PFSK-1 (cell line): ENCODE results near the gene FGFR2.

Source experiments
- FOXP2 ChIP-seq: optimal IDR thresholded peaks from 2 replicates; pipeline ENCODE3; 2011; ENCODE audit warnings: borderline replicate concordance, control low read depth, inconsistent platforms; ENCODE audit not compliant: insufficient read depth; ENCODE audit errors: extremely low read length, extremely low read depth
- POLR2AphosphoS5 ChIP-seq: IDR thresholded peaks from 2 replicates; pipeline ENCODE4 v1.6.1; 2012; ENCODE audit warnings: low read depth, mild to moderate bottlenecking, control low read depth, low read length, moderate library complexity
- SIN3A ChIP-seq: IDR thresholded peaks from 2 replicates; pipeline ENCODE4 v1.6.1; 2012; ENCODE audit warnings: mild to moderate bottlenecking, low read length, moderate library complexity, borderline replicate concordance; ENCODE audit not compliant: insufficient read depth
- TAF1 ChIP-seq: IDR thresholded peaks from 2 replicates; pipeline ENCODE4 v1.6.1; 2012; ENCODE audit warnings: low read length, control low read depth, borderline replicate concordance; ENCODE audit not compliant: insufficient read depth
- TF ChIP-seq, protein P1 (sequence below), 2 experiments: IDR thresholded peaks; 2 replicates each; pipeline versions ENCODE4 v1.6.1 to v1.8.0; 2011 to 2012; ENCODE audit warnings: low read depth in 2 of 2, low read length in 2 of 2, control low read depth in 1 of 2, inconsistent platforms in 1 of 2, mild to moderate bottlenecking in 1 of 2, moderate library complexity in 1 of 2; ENCODE audit not compliant: insufficient read depth in 1 of 2

Gene FGFR2

GRCh38 chr10:121551210-121551885, 46.9 kb downstream of the FGFR2 start:
- no peak for TF ChIP-seq SIN3A
- TF ChIP-seq TAF1, result no peak
- TF ChIP-seq FOXP2, result no peak
- TF ChIP-seq, protein P1, sequence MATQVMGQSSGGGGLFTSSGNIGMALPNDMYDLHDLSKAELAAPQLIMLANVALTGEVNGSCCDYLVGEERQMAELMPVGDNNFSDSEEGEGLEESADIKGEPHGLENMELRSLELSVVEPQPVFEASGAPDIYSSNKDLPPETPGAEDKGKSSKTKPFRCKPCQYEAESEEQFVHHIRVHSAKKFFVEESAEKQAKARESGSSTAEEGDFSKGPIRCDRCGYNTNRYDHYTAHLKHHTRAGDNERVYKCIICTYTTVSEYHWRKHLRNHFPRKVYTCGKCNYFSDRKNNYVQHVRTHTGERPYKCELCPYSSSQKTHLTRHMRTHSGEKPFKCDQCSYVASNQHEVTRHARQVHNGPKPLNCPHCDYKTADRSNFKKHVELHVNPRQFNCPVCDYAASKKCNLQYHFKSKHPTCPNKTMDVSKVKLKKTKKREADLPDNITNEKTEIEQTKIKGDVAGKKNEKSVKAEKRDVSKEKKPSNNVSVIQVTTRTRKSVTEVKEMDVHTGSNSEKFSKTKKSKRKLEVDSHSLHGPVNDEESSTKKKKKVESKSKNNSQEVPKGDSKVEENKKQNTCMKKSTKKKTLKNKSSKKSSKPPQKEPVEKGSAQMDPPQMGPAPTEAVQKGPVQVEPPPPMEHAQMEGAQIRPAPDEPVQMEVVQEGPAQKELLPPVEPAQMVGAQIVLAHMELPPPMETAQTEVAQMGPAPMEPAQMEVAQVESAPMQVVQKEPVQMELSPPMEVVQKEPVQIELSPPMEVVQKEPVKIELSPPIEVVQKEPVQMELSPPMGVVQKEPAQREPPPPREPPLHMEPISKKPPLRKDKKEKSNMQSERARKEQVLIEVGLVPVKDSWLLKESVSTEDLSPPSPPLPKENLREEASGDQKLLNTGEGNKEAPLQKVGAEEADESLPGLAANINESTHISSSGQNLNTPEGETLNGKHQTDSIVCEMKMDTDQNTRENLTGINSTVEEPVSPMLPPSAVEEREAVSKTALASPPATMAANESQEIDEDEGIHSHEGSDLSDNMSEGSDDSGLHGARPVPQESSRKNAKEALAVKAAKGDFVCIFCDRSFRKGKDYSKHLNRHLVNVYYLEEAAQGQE (IDR thresholded peaks at IDR 0.05; ENCODE audit: insufficient read depth in 1 of 2, low read depth in 2 of 2, low read length in 2 of 2), result no peak

DNA sequence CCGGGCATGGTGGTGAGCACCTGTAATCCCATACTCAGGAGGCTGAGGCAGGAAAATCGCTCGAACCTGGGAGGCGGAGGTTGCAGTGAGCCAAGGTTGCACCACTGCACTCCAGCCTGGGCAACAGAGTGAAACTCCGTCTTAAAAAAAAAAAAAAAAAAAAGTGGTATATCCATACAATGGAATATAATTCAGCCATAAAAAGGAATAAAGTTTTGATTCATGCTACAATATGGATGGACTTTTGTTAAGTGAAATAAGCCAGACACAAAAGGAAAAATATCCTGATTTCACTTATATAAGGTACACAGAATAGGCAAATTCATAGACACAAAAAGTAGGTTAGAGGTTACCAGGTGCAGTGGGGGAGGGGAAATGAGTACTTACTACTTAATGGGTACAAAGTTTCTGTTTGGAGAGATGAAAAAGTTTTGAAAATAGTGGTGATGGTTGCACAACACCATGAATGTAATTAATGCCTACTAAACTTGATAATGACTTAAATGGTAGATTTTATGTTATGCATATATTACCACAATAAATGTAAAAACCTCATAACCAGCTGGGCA, 53.9 kb downstream of the FGFR2 start:
- TF ChIP-seq FOXP2 (no peak), POLR2AphosphoS5 (no peak), TAF1 (no peak), SIN3A (no peak)

DNA sequence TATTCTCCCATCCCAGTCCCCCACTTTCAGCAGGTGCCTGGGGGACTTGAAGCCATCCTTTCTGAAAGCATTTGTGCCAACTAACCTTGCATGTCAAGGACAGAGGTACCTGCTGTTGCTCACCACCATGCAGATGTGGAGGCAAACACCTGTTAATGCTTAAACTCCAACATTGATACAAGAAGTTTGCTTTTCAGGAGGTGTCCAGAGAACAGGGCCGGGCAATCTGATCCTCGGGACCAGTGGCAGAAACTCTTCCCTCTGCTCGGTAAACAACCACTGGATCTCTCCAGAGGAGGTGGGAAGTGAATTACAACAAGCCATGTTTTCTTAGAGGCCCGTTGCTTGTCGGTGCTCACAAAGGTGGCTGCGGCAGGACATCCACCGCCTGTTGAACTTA, 54.7 kb downstream of the FGFR2 start:
- TF ChIP-seq, protein P1 (IDR thresholded peaks at IDR 0.05; ENCODE audit: insufficient read depth in 1 of 2, low read depth in 2 of 2, low read length in 2 of 2), result no peak
- TF ChIP-seq SIN3A, result no peak
- no peak for TF ChIP-seq FOXP2
- TF ChIP-seq TAF1, result no peak
- TF ChIP-seq POLR2AphosphoS5, result no peak

DNA sequence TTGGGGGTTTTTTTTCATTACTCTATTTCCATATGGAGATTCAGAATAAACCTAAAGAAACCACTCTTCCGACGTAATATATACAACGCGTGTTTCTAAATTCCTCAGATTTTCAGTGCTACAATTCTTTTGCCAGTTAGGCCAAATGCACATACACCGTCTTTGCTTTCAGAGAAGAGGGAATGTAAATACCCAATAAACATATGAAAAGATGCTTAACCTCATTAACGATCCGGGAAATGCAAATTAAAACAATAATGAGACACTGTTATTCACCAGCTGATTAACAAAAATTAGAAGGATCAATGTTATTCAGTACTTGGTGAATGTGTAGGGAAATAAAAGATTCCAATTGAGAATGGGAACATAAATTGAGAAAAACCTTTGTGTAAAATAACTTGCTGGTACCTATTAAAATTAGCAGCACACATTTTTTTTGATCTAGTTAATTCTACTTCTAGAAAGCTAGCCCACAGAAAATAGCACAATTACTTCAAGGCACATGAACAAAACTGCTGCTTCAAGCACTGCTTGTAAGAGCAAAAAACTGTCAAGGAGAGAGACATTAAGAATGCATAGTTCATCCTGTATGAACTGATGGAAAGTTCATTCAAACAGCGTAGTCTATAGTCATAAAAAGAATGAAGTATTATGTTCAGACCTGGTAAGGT, 56.7 kb downstream of the FGFR2 start:
- TF ChIP-seq FOXP2 (no peak), POLR2AphosphoS5 (no peak), TAF1 (no peak)
- TF ChIP-seq, protein P1 (IDR thresholded peaks at IDR 0.05; ENCODE audit: insufficient read depth in 1 of 2, low read depth in 2 of 2, low read length in 2 of 2), result no peak

- no peak for TF ChIP-seq FOXP2
- no peak for TF ChIP-seq SIN3A
- no peak for TF ChIP-seq TAF1
- TF ChIP-seq, protein P1 (IDR thresholded peaks at IDR 0.05; ENCODE audit: insufficient read depth in 1 of 2, low read depth in 2 of 2, low read length in 2 of 2), result no peak
- no peak for TF ChIP-seq POLR2AphosphoS5
Observed at GRCh38 chr10:121540732-121541395, 57.4 kb downstream of the FGFR2 start.
